Left ventricle myocardium inferior (tissue), 1 donor: ENCODE data around the gene SLC18A3. TPM values are rescaled to one million over a fixed set of nuclear protein-coding genes. Genes with fewer than 3 reads are reported as not detected.

Source experiments
- DNase-seq: peaks from one replicate; pipeline ENCODE4 v3.0.0-alpha.2; 2020
- H3K27ac ChIP-seq: fragments of 200-600 bp; replicated peaks from 2 replicates; pipeline ENCODE4 v1.8.0; 2021
- H3K27me3 ChIP-seq: fragments of 200-600 bp; 2 replicates; pipeline ENCODE4 v1.8.0; 2021; ENCODE audit warnings: low read depth
- H3K36me3 ChIP-seq: fragments of 200-600 bp; 2 replicates; pipeline ENCODE4 v1.8.0; 2021
- H3K4me1 ChIP-seq: fragments of 200-600 bp; 2 replicates; pipeline ENCODE4 v1.8.0; 2021
- H3K4me3 ChIP-seq: fragments of 200-600 bp; 2 replicates; pipeline ENCODE4 v1.8.0; 2021; ENCODE audit warnings: mild to moderate bottlenecking, moderate library complexity
- H3K9me3 ChIP-seq: fragments of 200-600 bp; replicated peaks from 2 replicates; pipeline ENCODE4 v1.8.0; 2021
- intact Hi-C: fragments of 100-400 bp; cut with micrococcal nuclease; formaldehyde crosslinking; loops from one replicate; pipeline ENCODE4 v1.11.0; 2022
- total RNA-seq: library from RNA; stranded (reverse); fragmentation: NEBNext Ultra II Directional; extraction: Animal tissue kit (Norgen Biotek cat#: 25700); gene quantifications from one replicate; pipeline ENCODE4 v1.2.1, GENCODE V29; 2021
- TF ChIP-seq, protein P1 (sequence below): fragments of 200-600 bp; IDR thresholded peaks from 2 replicates; pipeline ENCODE4 v1.8.0; 2021; ENCODE audit warnings: antibody characterized with exemption, mild to moderate bottlenecking, borderline replicate concordance
- donor health status: DM: no; HTN: yes; CAD: no; lungs with severe emphysema.

Gene SLC18A3
- total RNA-seq, 1 donor from 2014 or later: not detected

DNA sequence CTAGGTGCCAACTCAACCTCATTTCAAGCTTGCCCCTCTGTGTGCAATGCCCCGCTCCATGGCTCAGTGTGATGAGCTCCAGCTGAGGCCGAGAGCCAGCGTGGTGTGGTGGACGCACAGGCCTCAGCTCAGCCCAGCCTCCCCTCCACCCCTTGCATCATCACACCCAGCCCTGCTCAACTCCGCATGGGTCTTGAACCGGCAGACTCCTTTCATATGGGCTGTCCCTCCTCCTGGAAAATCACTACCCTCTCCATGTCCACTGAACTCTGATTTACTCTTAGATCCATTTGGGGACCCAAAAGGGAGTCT, 16.6 kb upstream of the SLC18A3 start:
- Histone ChIP-seq H3K27me3 (peaks cover 61% of the 10 kb centered on the region), H3K27ac (no peak overlapping the region), H3K9me3 (no peaks in the 10 kb centered on the region), H3K36me3 (no peaks in the 10 kb centered on the region), H3K4me1 (no peaks in the 10 kb centered on the region), H3K4me3 (no peak overlapping the region)
- TF ChIP-seq, protein P1, sequence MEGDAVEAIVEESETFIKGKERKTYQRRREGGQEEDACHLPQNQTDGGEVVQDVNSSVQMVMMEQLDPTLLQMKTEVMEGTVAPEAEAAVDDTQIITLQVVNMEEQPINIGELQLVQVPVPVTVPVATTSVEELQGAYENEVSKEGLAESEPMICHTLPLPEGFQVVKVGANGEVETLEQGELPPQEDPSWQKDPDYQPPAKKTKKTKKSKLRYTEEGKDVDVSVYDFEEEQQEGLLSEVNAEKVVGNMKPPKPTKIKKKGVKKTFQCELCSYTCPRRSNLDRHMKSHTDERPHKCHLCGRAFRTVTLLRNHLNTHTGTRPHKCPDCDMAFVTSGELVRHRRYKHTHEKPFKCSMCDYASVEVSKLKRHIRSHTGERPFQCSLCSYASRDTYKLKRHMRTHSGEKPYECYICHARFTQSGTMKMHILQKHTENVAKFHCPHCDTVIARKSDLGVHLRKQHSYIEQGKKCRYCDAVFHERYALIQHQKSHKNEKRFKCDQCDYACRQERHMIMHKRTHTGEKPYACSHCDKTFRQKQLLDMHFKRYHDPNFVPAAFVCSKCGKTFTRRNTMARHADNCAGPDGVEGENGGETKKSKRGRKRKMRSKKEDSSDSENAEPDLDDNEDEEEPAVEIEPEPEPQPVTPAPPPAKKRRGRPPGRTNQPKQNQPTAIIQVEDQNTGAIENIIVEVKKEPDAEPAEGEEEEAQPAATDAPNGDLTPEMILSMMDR: no peak
- no peak for DNase-seq
- intact Hi-C loops: no loop called here

DNA sequence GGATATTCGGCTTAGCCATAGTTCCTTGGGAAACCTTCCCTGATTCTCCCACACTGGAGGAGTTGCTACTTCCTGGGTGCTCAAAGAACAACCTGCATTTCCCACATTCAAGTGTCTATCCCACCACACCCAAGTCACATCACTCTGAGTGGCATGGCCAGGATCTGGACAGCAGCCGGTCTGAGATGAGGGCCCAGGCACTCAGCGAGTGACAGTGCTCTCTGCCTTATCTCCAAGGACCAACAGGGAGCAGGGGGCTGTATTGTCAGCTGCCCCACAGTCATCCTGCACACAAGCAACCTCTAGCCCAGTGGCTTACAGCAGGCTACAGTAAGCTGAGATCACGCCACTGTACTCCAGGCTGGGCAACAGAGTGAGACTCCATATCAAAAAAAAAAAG, 16.1 kb upstream of the SLC18A3 start:
- Histone ChIP-seq H3K4me1 (no peaks in the 10 kb centered on the region), H3K4me3 (no peak overlapping the region), H3K9me3 (no peaks in the 10 kb centered on the region), H3K27ac (no peak overlapping the region), H3K36me3 (no peaks in the 10 kb centered on the region), H3K27me3 (peaks cover 66% of the 10 kb centered on the region)
- DNase-seq: no peak
- intact Hi-C loops: no loop called here
- TF ChIP-seq, protein P1: no peak

DNA sequence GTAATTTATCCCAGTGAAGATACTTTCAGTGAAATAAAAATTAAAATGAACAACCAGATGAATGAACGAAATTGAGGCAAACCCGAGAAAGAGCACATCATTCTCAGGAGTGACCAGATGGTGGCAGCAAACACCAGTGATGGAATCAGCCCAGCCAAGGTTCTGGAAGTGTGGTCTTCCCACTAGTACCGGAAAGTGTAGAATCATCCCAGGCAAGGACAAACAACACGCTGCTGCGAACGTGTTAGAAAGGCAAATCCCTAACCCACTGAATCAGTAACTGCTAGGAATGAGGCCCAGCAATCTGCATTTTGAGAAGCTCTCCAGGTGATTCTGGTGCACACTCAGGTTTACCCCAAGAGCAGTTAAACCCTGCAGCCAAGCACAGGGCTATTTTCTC, 15.5 kb upstream of the SLC18A3 start:
- H3K36me3 ChIP-seq: no peaks in the 10 kb centered on the region
- TF ChIP-seq, protein P1: peak; percentile 84
- intact Hi-C loops: no loop called here
- H3K4me3 ChIP-seq: no peak overlapping the region
- H3K4me1 ChIP-seq: no peaks in the 10 kb centered on the region
- H3K27me3 ChIP-seq: peaks cover 72% of the 10 kb centered on the region
- no peak overlapping the region for H3K27ac ChIP-seq
- DNase-seq: no peak
- no peaks in the 10 kb centered on the region for H3K9me3 ChIP-seq

DNA sequence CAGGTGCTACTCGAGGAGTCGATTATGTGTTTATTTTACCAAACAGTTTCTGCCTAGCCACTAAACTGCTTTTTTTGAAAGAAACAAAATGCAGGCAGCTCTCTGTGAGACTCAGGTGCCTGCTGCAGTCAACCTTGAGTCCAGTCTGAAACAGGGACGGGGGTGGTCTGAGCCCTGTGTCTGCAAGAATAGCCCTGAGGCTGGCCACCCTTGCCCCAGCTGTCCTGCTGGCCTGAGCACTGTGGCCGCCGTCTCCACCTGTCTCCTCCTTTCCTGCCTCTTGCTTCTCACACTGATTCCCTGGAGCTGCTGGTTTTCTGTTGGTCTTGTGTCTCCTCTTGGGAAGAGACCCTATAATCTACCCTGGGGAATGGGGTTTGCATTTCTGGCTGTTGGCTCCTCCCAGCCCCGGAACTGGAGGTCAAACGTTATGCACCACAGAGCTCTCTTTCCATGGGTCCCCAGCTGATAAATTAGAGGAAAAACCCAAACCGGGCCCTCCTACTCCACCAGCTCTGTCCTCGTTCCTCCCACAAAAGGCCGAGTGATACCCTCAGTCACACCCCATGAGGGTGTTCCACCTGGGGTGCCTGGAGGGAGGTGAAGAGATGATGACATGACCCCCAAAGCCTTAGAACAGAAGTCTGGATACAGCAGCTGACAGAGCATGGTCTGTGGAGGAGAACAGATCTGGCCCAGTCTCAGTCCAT, 15.0 kb upstream of the SLC18A3 start:
- Histone ChIP-seq H3K27me3 (peaks cover 78% of the 10 kb centered on the region), H3K36me3 (no peaks in the 10 kb centered on the region), H3K9me3 (no peaks in the 10 kb centered on the region), H3K27ac (no peak overlapping the region), H3K4me3 (no peak overlapping the region), H3K4me1 (no peaks in the 10 kb centered on the region)
- intact Hi-C loops: no loop called here
- TF ChIP-seq, protein P1: no peak
- no peak for DNase-seq

DNA sequence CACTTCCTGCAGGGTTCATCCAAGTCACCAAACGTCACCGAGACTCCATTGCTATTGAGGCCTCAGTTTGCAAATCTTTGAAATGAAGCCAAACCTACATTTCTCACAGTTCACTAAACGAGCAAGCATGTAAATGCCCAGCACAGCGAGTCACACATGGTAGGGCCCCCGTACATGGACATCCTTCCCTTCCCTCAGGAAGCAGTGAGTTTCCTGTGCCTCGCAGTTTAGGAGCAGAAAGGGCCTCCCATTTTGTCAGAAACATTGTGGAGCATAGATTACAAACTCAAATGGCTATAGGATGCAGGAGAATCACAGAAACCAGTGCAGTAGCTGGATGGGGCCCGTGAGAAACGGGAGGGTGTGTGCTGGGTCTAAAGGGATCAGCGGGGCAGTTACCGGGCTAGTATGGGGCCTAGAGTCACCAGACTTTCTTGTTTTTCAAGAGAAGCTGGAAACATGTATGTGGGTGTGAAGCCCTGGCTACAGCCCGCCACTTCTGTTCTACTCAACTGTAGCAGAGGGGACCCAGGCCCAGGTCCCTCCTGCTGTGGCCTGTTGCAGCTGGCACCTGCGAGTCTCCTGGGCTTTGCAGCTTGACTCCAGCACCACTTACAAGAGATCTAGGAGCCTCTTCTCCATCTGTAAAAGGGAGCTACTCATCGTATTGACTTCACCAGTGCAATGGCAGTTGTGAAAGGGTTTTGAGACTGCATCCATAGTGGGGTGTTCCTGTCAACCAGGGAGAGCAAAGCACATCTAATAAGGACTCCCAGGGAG, 14.2 kb upstream of the SLC18A3 start:
- intact Hi-C loops: no loop called here
- H3K27me3 ChIP-seq: peaks cover 85% of the 10 kb centered on the region
- no peak for DNase-seq

More for the DNA sequence above, 14.2 kb upstream of the SLC18A3 start:
- TF ChIP-seq, protein P1: no peak
- no peak overlapping the region for H3K4me3 ChIP-seq
- H3K27ac ChIP-seq: no peak overlapping the region
- H3K9me3 ChIP-seq: no peaks in the 10 kb centered on the region
- no peaks in the 10 kb centered on the region for H3K4me1 ChIP-seq
- H3K36me3 ChIP-seq: no peaks in the 10 kb centered on the region
